GM18907 (cell line): Measurements from ENCODE around the gene TARDBP.
A peak's percentile ranks its signal among the peaks of the same experiment; 100 is the strongest.
"Not testable (repeated sequence)": the region's sequence is repeated elsewhere in the genome, so short reads cannot be mapped to it uniquely, and the experiment has no call there.

ENCODE experiments used
- ATAC-seq: cut with Tn5 transposase; IDR thresholded peaks from one replicate; pipeline ENCODE4 v1.9.1; 2021; ENCODE audit warnings: mild to moderate bottlenecking, moderate library complexity; ENCODE audit not compliant: unreplicated experiment

The TARDBP gene

DNA sequence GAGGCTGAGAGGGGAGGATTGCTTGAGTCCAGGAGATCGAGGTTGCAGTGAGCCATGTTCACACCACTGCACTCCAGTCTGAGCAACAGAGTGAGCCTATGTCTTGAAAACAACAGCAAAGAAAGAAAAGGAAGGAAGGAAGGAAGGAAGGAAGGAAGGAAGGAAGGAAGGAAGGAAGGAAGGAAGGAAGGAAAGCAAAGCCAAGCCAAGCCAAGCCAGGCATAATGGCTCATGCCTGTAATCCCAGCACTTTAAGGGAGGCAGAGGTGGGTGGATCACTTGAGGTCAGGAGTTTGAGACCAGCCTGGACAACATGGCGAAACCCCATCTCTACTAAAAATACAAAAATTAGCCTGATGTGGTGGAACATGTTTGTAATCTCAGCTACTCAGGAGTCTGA, 20.4 kb upstream of the TARDBP start:
- ATAC-seq, result not testable (repeated sequence)

DNA sequence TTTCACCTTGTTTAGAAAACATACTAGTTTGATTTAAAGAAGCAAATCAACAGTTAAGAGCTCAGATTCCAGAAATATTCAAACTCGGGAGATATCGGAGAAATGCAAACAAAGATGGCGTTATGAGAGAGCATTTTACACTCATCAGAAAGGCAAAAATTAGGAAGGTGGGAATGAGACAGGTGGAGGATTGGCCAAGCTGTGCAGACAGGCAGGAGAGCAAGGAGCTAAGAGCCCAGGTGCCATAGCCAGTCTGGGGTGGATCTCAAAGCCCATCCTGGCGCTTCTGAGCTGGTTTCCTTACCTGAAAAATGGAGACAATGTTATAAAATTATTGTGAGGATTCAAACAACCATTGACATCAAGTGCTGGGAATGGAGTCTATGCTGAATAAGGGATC, 19.6 kb upstream of the TARDBP start:
- no peak for ATAC-seq

DNA sequence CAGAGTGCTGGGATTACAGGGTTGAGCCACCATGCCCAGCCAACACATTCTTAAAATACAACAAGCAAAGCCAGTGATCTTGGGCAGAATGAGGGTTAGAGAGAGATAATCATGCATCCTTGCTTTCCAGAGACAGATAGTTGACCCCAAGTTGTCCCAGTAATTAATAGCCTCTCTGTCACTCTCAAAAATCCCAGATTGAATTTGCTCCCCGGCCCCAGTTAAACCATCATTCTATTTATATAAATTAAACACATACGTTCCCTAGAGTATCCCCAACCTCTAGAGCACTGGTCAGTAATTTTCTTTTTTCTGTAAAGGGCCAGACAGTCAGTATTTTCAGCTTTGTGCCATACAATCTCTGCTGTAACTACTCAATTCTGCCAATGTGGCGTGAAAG, 16.4 kb upstream of the TARDBP start:
- ATAC-seq, result no peak

DNA sequence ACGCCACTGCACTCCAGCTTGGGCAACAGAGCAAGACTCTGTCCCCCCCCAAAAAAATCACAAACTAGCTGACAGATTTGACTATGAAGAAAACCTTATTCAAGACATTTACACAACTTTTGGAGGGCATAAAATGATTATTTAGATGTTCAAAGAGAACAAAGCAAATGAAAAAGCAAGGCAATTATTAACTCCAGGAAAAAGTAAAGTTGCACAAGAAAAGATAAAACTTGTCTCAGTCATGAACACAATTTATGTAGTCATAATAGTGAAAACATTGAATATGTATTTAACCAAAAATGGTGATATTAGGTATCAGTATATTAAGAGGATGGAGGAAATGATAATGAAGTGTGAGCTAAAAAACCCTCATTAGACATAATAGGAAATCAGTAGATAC, 11.9 kb upstream of the TARDBP start:
- no peak for ATAC-seq

DNA sequence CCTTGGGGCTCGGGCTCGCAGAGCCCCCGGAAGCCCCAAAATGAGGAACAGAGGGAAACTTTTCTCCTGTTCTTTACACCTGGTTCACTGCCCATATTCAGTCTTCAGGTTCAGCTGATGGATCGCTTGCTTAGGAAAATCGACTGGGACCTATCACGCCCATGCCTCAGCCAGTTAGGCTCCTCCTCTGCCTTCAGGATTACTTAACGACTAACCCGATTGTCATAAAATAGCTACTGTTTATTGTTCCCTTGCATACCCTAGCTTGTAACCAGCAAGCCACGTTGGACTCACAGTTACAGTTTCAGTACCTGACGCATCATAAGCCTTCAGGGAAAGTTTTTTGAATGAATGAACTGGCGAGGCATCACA, 692 bp downstream of the TARDBP start:
- no peak for ATAC-seq

DNA sequence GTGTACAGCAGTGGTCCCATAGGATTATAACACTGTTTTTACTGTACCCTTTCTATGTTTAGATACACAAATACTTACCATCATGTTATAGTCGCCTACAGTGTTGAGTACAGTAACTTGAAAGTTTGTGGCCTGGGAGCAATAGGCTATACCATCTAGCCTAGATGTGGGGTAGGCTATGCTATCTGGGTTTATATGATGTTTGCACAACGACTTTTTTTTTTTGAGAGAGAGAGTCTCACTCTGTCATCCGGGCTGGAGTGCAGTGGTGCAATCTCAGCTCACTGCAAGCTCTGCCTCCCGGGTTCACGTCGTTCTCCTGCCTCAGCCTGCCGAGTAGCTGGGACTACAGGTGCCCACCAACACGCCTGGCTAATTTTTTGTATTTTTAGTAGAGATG, 6.9 kb downstream of the TARDBP start:
- not testable (repeated sequence) for ATAC-seq

DNA sequence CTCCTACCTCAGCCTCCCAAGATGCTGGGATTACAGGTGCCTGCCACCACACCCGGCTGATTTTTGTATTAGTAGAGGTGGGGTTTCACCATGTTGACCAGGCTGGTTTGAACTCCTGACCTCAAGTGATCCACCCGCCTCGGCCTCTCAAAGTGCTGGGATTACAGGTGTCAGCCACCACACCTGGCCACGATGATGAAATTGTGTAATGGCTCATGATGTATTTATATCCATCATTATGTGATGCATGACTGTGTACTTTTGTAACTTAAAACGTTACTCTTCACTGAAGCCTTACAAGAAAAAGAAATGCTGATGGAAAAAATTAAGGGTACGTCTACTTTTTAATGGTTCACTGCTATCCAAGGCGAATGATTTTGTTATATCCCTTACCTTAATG, 7.5 kb downstream of the TARDBP start:
- no peak for ATAC-seq

DNA sequence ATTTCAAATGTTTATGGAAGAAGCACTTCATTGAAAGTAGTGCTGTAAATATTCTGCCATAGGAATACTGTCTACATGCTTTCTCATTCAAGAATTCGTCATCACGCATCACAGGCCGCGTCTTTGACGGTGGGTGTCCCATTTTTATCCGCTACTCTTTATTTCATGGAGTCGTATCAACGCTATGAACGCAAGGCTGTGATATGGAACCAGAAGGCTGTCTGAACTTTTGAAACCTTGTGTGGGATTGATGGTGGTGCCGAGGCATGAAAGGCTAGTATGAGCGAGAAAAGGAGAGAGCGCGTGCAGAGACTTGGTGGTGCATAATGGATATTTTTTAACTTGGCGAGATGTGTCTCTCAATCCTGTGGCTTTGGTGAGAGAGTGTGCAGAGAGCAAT, 10.7 kb downstream of the TARDBP start:
- ATAC-seq, result no peak

DNA sequence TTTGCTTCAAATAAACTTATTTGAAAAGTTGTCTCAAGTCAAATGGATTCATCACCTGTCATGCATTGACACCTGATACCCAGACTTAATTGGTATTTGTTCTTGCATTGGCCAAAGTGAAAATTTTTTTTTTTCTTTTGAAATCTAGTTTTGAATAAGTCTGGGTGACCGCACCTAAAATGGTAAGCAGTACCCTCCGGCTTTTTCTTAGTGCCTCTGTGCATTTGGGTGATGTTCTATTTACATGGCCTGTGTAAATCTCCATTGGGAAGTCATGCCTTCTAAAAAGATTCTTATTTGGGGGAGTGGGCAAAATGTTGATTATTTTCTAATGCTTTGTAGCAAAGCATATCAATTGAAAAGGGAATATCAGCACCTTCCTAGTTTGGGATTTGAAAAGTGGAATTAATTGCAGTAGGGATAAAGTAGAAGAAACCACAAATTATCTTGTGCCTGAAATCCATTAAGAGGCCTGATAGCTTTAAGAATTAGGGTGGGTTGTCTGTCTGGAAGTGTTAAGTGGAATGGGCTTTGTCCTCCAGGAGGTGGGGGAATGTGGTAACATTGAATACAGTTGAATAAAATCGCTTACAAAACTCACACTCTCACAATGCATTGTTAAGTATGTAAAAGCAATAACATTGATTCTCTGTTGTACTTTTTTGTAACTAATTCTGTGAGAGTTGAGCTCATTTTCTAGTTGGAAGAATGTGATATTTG, 11.9 kb downstream of the TARDBP start:
- no peak for ATAC-seq

DNA sequence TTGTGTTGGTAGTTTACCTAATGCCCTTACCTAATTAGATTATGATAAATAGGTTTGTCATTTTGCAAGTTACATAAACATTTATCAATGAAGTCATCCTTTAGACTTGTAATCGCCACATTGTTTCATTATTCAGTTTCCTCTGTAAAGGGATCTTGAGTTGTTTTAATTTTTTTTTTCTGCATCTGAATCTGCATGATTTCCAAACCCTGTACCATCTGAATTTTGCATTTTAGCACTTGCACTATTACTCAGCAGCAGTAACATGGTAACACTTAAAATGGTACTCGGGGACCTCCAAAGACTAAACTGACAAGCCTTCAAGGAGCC, 12.4 kb downstream of the TARDBP start:
- ATAC-seq, result no peak

DNA sequence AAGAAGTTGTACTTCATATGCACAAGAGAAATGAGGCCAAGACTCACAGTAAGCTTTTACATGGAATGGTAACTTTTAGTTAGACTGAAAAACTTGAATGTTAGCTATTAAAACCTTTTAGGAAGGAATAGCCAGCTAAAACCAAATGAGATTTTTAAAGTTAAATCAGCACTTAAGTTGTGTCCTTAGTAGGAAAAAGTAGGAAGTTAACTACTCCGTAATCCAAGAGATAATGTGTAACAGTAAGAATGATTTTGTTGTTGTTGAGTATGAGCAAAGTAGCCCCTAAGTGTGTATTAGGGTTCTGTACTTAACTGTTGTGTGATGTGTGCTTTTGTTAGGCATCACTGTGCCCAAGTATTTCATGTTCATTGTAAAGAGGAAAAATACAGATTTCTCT, 13.2 kb downstream of the TARDBP start:
- ATAC-seq, result no peak

DNA sequence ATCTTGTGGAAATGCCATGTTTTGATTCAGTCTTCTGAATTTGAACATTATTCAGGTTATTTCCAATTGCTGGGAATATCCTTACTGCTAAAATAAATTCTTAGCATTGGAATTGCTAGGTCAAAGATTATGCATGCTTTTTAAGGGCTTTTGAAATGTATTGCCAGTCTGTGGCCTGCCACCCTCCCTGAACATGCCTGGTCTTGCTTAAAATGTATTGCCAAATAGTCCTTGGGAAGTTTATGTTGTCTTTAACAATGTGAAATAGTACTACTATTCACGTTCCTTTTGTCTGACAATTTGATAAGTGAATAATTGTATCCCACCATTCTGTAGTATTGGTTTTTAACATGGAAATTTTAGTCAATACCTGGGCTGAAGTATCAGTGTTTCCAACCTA, 13.6 kb downstream of the TARDBP start:
- no peak for ATAC-seq

DNA sequence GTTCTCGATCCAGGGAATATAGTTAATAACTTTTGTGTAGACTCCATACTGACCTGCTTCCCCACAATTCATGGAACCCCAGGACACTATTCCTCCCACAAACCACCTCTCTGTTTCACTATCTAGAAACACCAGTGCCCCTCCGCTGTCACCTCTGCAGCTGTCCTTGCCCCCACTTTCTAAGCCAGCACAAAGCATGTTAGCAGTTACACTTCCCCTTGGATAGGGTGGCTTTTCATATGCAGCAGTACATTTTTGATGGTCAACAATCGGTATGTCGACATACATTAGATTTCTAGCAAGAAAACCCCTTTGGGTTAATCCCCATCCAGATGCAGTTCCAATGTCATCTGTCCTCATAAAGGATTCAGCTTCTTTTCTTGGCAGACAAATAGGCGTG, 14.4 kb downstream of the TARDBP start:
- no peak for ATAC-seq

DNA sequence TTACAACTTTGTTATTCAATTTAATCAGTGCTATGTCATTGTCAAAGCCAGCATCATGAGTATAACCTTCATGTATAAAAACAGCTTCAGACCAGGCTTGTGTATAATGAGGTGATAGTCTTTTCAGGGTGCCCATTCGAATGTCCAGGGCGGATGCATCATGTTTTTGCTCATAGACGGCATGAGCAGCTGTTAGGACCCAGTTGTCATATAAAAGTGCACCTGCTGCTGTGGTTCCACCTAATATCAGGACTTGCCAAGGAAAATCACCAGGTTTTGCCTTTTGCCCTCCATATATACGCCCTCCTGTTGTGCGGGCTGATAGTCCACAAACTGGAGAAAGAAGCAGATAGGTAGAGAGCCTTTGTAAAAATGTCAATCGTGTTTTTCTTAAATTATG, 14.9 kb downstream of the TARDBP start:
- no peak for ATAC-seq

DNA sequence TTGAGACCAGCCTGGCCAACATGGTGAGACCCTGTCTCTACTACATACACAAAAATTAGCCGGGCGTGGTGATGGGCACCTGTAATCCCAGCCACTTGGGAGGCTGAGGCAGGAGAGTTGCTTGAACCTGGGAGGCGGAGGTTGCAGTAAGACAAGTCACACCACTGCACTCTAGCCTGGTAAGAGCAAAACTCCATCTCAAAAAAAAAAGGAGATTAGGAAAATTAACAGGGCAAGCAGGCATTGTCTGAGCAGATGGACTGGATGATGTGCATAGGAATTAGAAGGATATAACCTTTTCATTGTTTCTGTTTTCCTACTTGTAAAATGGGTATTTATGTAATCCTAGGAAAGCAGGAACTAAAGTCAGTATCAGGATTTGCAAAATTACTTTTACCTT, 15.6 kb downstream of the TARDBP start:
- no peak for ATAC-seq

DNA sequence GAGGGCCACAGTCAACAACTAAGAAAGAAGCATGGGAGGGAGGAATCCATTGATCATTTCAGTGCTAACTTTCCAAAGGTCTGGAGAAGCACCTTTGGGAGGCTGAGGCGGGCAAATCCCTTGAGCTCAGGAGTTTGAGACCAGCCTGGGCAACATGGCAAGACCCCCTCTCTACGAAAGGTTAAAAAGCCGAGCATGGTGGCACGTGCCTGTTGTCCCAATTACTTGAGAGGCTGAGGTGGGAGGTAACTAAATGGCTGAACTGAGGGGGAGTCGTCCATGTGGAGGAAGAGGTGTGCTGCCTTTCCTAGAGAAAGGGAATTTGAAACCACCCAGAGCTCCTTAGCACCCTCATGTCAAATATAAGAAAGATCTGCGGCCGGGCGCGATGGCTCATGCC, 18.4 kb downstream of the TARDBP start:
- no peak for ATAC-seq

DNA sequence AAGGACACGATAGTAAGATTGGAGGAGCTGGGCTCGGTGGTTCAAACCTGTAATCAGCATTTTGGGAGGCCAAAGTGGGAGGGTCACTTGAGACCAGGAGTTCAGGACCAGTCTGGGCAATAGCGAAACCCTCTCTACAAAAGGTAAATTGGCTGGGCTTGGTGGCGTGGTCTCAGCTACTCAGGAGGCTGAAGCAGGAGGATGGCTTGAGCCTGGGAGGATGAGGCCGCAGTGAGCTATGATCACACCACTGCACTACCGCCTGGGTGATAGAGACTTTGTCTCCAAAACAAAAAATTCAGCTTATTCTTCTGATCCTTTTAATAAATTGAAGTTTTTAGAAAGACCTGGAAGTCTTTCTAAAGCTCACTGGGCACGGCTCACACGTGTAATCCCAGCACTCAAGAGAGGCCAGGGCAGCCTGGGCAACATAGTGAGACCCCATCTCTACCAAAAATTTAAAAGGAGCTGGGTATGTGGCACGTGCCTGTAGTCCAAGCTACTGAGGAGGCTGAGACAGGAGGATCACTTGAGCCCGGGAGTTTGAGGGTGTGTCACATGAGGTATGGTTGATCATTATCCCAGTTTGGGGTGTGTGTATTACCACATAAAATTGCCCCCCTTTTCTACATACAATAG, 19.3 kb downstream of the TARDBP start:
- no peak for ATAC-seq

DNA sequence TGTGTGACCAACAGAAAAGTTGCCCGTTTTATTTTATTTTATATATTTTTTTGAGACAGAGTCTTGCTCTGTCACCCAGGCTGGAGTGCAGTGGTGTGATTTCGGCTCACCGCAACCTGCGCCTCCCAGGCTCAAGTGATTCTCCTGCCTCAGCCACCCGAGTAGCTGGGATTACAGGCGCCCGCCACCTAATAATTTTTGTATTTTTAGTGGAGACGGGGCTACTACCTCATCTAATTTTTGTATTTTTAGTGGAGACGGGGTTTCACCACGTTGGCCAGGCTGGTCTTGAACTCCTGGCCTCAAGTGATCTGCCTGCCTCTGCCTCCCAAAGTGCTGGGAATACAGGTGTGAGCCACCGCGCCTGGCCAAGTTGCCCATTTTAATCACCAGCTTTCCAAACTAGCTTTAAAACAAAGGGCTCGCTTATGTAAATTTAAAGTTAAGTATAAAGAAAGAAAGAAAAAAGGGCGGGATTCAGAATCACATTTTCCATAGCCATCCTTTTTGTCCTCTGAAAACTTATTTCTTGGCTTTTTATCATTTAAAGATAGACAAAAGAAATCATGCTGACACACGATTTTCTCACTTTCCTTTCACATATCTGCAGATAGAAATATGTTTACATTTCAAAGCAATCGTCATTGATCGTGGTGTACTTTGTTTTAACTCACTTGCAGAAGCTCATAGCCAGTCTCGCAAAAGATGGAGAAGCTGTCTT, 24.7 kb downstream of the TARDBP start:
- ATAC-seq, result not testable (repeated sequence)

DNA sequence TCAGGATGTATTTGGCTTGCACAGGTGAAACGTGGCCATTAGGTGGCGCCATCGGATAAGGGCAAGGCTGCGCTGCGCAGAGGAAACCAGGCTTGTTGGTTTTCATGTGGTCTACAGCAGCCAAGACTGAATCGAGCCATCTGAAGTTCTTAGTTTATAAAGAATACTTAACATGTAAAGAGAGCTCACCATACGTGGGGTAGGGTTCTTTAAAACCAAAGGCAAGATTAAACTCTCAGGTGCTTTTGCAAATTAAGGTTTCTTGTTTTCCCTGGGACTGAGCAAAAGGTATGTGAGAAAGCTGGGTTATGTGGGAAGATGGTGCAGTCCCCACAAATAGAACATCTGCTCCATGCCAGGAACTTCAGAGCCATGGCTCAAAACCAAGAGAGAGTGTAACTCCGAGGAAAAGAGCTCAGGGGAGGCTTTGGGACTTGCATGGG, 25.3 kb downstream of the TARDBP start:
- ATAC-seq, result peak; percentile 63

DNA sequence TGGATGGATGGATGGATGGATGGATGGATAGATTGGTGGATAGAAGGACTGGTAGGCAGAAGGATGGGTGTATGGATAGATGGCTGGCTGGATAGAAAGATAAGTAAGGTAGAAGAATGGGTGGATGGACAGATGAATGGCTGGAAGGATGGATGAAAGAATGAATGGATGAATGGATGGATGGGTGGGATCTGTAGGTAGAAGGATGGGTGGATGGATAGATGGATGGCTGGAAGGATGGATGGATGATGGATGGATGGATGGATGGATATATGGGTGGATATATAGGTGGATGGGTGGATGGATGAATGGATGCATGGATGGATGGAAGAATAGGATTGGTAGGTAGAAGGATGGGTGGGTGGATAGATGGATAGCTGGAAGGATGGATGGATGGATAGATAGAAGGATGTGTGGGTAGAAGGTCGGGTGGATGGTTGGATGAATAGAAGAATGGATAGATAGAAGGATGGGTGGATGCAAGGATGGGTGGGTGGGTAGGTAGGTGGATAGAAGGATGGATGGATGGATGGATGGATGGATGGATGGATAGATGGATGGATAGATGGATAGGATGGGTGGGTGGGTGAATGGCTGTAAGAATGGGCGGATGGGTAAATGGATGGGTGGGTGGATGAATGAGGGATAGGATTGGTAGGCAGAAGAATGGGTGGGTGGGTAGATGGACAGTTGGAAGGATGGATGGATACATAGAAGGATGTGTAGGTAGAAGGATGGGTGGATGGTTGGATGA, 27.1 kb downstream of the TARDBP start:
- no peak for ATAC-seq

DNA sequence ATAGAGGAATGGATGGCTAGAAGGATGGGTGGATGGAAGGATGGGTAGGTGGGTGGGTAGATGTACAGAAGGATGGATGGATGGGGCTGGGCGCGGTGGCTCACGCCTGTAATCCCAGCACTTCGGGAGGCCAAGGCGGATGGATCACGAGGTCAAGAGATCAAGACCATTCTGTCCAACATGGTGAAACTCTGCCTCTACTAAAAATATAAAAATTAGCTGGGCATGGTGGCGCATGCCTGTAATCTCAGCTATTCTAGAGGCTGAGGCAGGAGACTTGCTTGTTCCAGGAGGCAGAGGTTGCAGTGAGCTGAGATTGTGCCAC, 27.6 kb downstream of the TARDBP start:
- not testable (repeated sequence) for ATAC-seq

DNA sequence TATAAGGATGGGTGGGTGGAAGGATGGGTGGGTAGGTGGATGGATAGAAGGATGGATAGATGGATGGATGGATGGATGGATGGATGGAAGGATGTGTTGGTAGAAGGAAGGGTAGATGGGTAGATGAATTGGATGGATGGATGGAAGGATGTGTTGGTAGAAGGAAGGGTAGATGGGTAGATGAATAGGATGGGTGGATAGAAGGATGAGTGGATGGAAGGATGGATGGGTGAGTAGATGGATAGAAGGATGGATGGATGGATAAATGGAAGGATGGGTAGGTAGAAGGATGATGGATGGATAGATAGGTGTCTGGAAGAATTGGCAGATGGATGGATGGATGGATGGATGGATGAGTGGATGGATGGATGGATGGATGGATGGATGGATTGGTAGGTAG, 28.6 kb downstream of the TARDBP start:
- no peak for ATAC-seq
